ENCODE measurements around the gene PMPCA. TPM values are rescaled to one million over a fixed set of nuclear protein-coding genes. Genes with fewer than 3 reads are reported as not detected.

PMPCA gene
- total RNA-seq, 1 donor from 2014 or later = 26.1 TPM

- no peak for DNase-seq (ENCODE audit: low spot score in 2 of 2)
- no peak for FAIRE-seq
Measured at GRCh38 chr9:136471802-136472487, 61.5 kb downstream of the PMPCA start.

- no peak for FAIRE-seq
Measured at GRCh38 chr9:136472640-136473353, 62.3 kb downstream of the PMPCA start.

GRCh38 chr9:136473354-136473721 is 62.9 kb downstream of the PMPCA start:
- DNase-seq (ENCODE audit: low spot score in 2 of 2) = no peak
- FAIRE-seq = no peak

More at GRCh38 chr9:136472640-136473353, 62.3 kb downstream of the PMPCA start:
- no peak for DNase-seq (ENCODE audit: low spot score in 2 of 2)

Other genes with a start within 250 kb of the PMPCA start
- not detected for gene LHX3, start 205.5 kb upstream of the PMPCA start, total RNA-seq
- 8.2 TPM for gene QSOX2, start 164.8 kb upstream of the PMPCA start, total RNA-seq
- gene CCDC187, start 106.6 kb upstream of the PMPCA start, total RNA-seq = 0.41 TPM
- 71.7 TPM for gene GPSM1, start 83.1 kb upstream of the PMPCA start, total RNA-seq
- 9.0 TPM for gene DNLZ, start 46.9 kb upstream of the PMPCA start, total RNA-seq
- gene CARD9, start 37.0 kb upstream of the PMPCA start, total RNA-seq = 0.41 TPM
- gene SNAPC4, start 10.5 kb upstream of the PMPCA start, total RNA-seq = 5.7 TPM
- gene ENTR1, start within 50 bp of the PMPCA start, total RNA-seq = 20.0 TPM
- gene INPP5E, start 29.2 kb downstream of the PMPCA start, total RNA-seq = 10.2 TPM
- 9.0 TPM for gene SEC16A, start 72.4 kb downstream of the PMPCA start, total RNA-seq
- gene NOTCH1, start 135.4 kb downstream of the PMPCA start, total RNA-seq = 15.9 TPM

All from frontal cortex (tissue), 4 donors.